ENCODE results near the gene HSD17B12.
A peak's percentile ranks its signal among the peaks of the same experiment; 100 is the strongest.

HSD17B12 gene

GRCh38 chr11:43688394-43688793 is 7.9 kb downstream of the HSD17B12 start:
- DNase-seq (ENCODE audit: low spot score): no peak

GRCh38 chr11:43689167-43689566 is 8.6 kb downstream of the HSD17B12 start:
- no peak for DNase-seq (ENCODE audit: low spot score)

- DNase-seq (ENCODE audit: low spot score): no peak
These were observed 10.6 kb downstream of the HSD17B12 start for GRCh38 chr11:43690929-43691725.

- DNase-seq (ENCODE audit: low spot score): no peak
These were observed 11.3 kb downstream of the HSD17B12 start for GRCh38 chr11:43691806-43692205.

- DNase-seq (ENCODE audit: low spot score): no peak
These were observed 12.5 kb downstream of the HSD17B12 start for GRCh38 chr11:43693069-43693468.

GRCh38 chr11:43693731-43694130 is 13.2 kb downstream of the HSD17B12 start:
- DNase-seq (ENCODE audit: low spot score): no peak

- no peak for DNase-seq (ENCODE audit: low spot score)
These were observed 13.9 kb downstream of the HSD17B12 start for GRCh38 chr11:43694477-43694876.

GRCh38 chr11:43697679-43698078 is 17.1 kb downstream of the HSD17B12 start:
- DNase-seq (ENCODE audit: low spot score): no peak

GRCh38 chr11:43699870-43700269 is 19.3 kb downstream of the HSD17B12 start:
- no peak for DNase-seq (ENCODE audit: low spot score)

GRCh38 chr11:43706631-43707030 is 26.1 kb downstream of the HSD17B12 start:
- no peak for DNase-seq (ENCODE audit: low spot score)

- DNase-seq (ENCODE audit: low spot score): no peak
These were observed 28.2 kb downstream of the HSD17B12 start for GRCh38 chr11:43708776-43709175.

- DNase-seq (ENCODE audit: low spot score): no peak
These were observed 29.2 kb downstream of the HSD17B12 start for GRCh38 chr11:43709689-43710088.

GRCh38 chr11:43712676-43713075 is 32.1 kb downstream of the HSD17B12 start:
- no peak for DNase-seq (ENCODE audit: low spot score)

- no peak for DNase-seq (ENCODE audit: low spot score)
These were observed 37.8 kb downstream of the HSD17B12 start for GRCh38 chr11:43718373-43718772.

GRCh38 chr11:43723617-43724016 is 43.1 kb downstream of the HSD17B12 start:
- DNase-seq (ENCODE audit: low spot score): no peak

- DNase-seq (ENCODE audit: low spot score): no peak
These were observed 51.7 kb downstream of the HSD17B12 start for GRCh38 chr11:43732225-43732624.

GRCh38 chr11:43734256-43734655 is 53.7 kb downstream of the HSD17B12 start:
- no peak for DNase-seq (ENCODE audit: low spot score)

GRCh38 chr11:43735115-43735514 is 54.6 kb downstream of the HSD17B12 start:
- no peak for DNase-seq (ENCODE audit: low spot score)

GRCh38 chr11:43735961-43736360 is 55.4 kb downstream of the HSD17B12 start:
- DNase-seq (ENCODE audit: low spot score): peak; percentile 63

- DNase-seq (ENCODE audit: low spot score): peak; percentile 28
These were observed 56.1 kb downstream of the HSD17B12 start for GRCh38 chr11:43736502-43737200.

GRCh38 chr11:43737201-43737590 is 56.7 kb downstream of the HSD17B12 start:
- DNase-seq (ENCODE audit: low spot score): no peak

GRCh38 chr11:43738600-43739409 is 58.3 kb downstream of the HSD17B12 start:
- peak; percentile 79 for DNase-seq (ENCODE audit: low spot score)

GRCh38 chr11:43746670-43747069 is 66.1 kb downstream of the HSD17B12 start:
- DNase-seq (ENCODE audit: low spot score): no peak
